ENCODE results near the gene NPTX1.

NPTX1 gene

GRCh38 chr17:80446645-80447405, 29.6 kb downstream of the NPTX1 start:
- TF ChIP-seq CTCF (IDR thresholded peaks at IDR 0.05; ENCODE audit: borderline replicate concordance, control extremely low read depth, extremely low read depth, insufficient read depth, missing control alignments), result no peak
- in situ Hi-C loops (cut with MboI; ENCODE audit: low sequenced_read_pairs, unreplicated experiment), result no loop called here
- DNase-seq (ENCODE audit: low spot score), result no peak

- no peak for DNase-seq (ENCODE audit: low spot score)
- TF ChIP-seq CTCF (IDR thresholded peaks at IDR 0.05; ENCODE audit: borderline replicate concordance, control extremely low read depth, extremely low read depth, insufficient read depth, missing control alignments), result no peak
- in situ Hi-C loops (cut with MboI; ENCODE audit: low sequenced_read_pairs, unreplicated experiment), result no loop called here
These were observed 30.7 kb downstream of the NPTX1 start for GRCh38 chr17:80445726-80446110.

GRCh38 chr17:80445007-80445725, 31.2 kb downstream of the NPTX1 start:
- no peak for DNase-seq (ENCODE audit: low spot score)
- TF ChIP-seq CTCF (IDR thresholded peaks at IDR 0.05; ENCODE audit: borderline replicate concordance, control extremely low read depth, extremely low read depth, insufficient read depth, missing control alignments), result no peak
- in situ Hi-C loops (cut with MboI; ENCODE audit: low sequenced_read_pairs, unreplicated experiment), result no loop called here

GRCh38 chr17:80444644-80444979, 31.8 kb downstream of the NPTX1 start:
- TF ChIP-seq CTCF (IDR thresholded peaks at IDR 0.05; ENCODE audit: borderline replicate concordance, control extremely low read depth, extremely low read depth, insufficient read depth, missing control alignments), result no peak
- in situ Hi-C loops (cut with MboI; ENCODE audit: low sequenced_read_pairs, unreplicated experiment), result no loop called here
- no peak for DNase-seq (ENCODE audit: low spot score)

- no peak for TF ChIP-seq CTCF (IDR thresholded peaks at IDR 0.05; ENCODE audit: borderline replicate concordance, control extremely low read depth, extremely low read depth, insufficient read depth, missing control alignments)
- no peak for DNase-seq (ENCODE audit: low spot score)
- in situ Hi-C loops (cut with MboI; ENCODE audit: low sequenced_read_pairs, unreplicated experiment), result no loop called here
These were observed 32.3 kb downstream of the NPTX1 start for GRCh38 chr17:80443916-80444643.

- DNase-seq (ENCODE audit: low spot score), result no peak
- in situ Hi-C loops (cut with MboI; ENCODE audit: low sequenced_read_pairs, unreplicated experiment), result no loop called here
These were observed 32.9 kb downstream of the NPTX1 start for GRCh38 chr17:80443498-80443897.

More at GRCh38 chr17:80443498-80443897, 32.9 kb downstream of the NPTX1 start:
- no peak for TF ChIP-seq CTCF (IDR thresholded peaks at IDR 0.05; ENCODE audit: borderline replicate concordance, control extremely low read depth, extremely low read depth, insufficient read depth, missing control alignments)
